OCI-LY1 (cell line): ENCODE results near the gene CLDND2.

Source experiments
- H2AFZ ChIP-seq: fragments of 200-600 bp; sonication (generic), shearing (Covaris generic); 2 replicates; pipeline ENCODE4 v1.6.0; 2014; ENCODE audit warnings: antibody characterized with exemption, mild to moderate bottlenecking, low read length
- H3F3A ChIP-seq: fragments of 200-600 bp; sonication (generic), shearing (Covaris generic); 2 replicates; pipeline ENCODE4 v1.6.0; 2014; ENCODE audit warnings: mild to moderate bottlenecking, antibody characterized with exemption, low read length, moderate library complexity; ENCODE audit not compliant: insufficient read depth
- H3K27ac ChIP-seq: fragments of 200-600 bp; sonication (generic); 2 replicates; pipeline ENCODE4 v1.5.1; 2014; ENCODE audit warnings: low read length, mixed run types, mild to moderate bottlenecking, low read depth; ENCODE audit not compliant: poor library complexity, severe bottlenecking
- H3K27me3 ChIP-seq: fragments of 200-600 bp; sonication (generic); 2 replicates; pipeline ENCODE4 v1.6.0; 2014; ENCODE audit warnings: antibody characterized with exemption, mild to moderate bottlenecking, low read length, moderate library complexity; ENCODE audit not compliant: insufficient read depth
- H3K36me3 ChIP-seq: fragments of 200-600 bp; sonication (generic); 2 replicates; pipeline ENCODE4 v1.6.1; 2014; ENCODE audit warnings: mild to moderate bottlenecking, antibody characterized with exemption, low read length, moderate library complexity, mixed read lengths; ENCODE audit not compliant: insufficient read depth
- H3K4me1 ChIP-seq: fragments of 200-600 bp; sonication (generic); 2 replicates; pipeline ENCODE4 v1.5.1; 2014; ENCODE audit warnings: mild to moderate bottlenecking, low read length, moderate library complexity; ENCODE audit not compliant: insufficient read depth, severe bottlenecking
- H3K4me2 ChIP-seq: fragments of 200-600 bp; sonication (generic), shearing (Covaris generic); 2 replicates; pipeline ENCODE4 v1.6.1; 2014; ENCODE audit warnings: low read length
- H3K4me3 ChIP-seq: fragments of 200-600 bp; sonication (generic); 2 replicates; pipeline ENCODE4 v1.5.1; 2014; ENCODE audit warnings: low read length, low read depth, mild to moderate bottlenecking, mixed read lengths; ENCODE audit not compliant: poor library complexity, severe bottlenecking
- H3K79me2 ChIP-seq: fragments of 200-600 bp; shearing (Covaris generic); 2 replicates; pipeline ENCODE4 v1.6.1; 2016; ENCODE audit warnings: mixed run types, low read length, mixed read lengths; ENCODE audit not compliant: insufficient read depth
- H3K9ac ChIP-seq: fragments of 200-600 bp; sonication (generic), shearing (Covaris generic); 2 replicates; pipeline ENCODE4 v1.6.1; 2014; ENCODE audit warnings: mild to moderate bottlenecking, low read length, mixed read lengths
- H3K9me2 ChIP-seq: fragments of 200-600 bp; sonication (generic), shearing (Covaris generic); 2 replicates; pipeline ENCODE4 v1.6.1; 2014; ENCODE audit warnings: low read depth, mild to moderate bottlenecking, low read length, mixed read lengths
- H3K9me3 ChIP-seq: fragments of 200-600 bp; shearing (Covaris generic); 2 replicates; pipeline ENCODE4 v1.6.1; 2014; ENCODE audit warnings: low read length, mixed read lengths
- H4K20me1 ChIP-seq: fragments of 200-600 bp; sonication (generic), shearing (Covaris generic); 2 replicates; pipeline ENCODE4 v1.6.0; 2016; ENCODE audit warnings: mild to moderate bottlenecking, low read length; ENCODE audit not compliant: insufficient read depth
- EZH2 ChIP-seq: fragments of 200-600 bp; sonication (generic), shearing (Covaris generic); IDR thresholded peaks from 2 replicates; pipeline ENCODE4 v1.8.0; 2017; ENCODE audit warnings: borderline replicate concordance, mixed run types, mild to moderate bottlenecking, antibody characterized with exemption, low read length, moderate library complexity, mixed read lengths
- TF ChIP-seq, protein P1 (sequence below): fragments of 200-600 bp; sonication (generic), shearing (Covaris generic); IDR thresholded peaks from 2 replicates; pipeline ENCODE4 v1.5.1; 2017; ENCODE audit warnings: mild to moderate bottlenecking, antibody characterized with exemption, low read length, moderate library complexity, mixed read lengths

Gene CLDND2

DNA sequence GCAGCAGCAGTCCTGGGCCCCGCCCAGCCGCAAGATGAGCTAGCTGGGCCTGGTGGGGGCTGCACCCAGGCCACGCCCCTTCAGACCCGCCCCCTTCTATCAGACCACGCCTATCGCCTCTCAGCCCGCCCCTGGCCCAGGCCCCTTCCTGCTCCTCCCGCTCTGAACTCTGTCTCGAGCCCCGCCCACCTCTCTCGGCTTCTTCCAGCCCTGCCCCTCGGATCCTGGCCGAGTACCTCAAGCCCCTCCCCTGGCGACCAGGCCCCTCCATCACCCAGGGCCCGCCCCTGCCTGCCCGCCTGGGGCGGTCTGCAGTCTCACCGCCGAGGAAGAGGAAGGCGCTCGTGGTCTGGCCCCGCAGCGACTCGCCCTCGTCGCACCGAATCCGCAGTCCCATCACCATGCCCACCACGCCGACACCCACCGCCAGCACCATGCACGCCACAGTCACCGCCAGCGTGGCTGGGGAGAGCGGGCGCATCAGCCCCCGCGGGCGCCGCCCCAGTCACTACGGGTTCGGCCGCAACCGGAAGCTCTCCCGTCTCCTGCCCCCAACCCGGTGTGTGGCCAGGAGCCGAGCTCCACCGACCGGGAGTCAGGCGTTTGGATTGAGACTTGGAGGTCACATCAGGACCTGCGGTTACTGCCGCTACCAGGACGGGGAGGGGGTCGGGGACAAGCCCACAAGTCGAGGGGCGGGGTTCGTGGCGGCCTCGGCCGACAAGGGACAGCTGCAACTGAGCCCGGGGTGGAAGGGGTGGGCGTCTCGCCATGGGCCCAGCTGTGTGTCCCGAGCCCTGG is 1.0 kb downstream of the CLDND2 start:
- Histone ChIP-seq H4K20me1 (no peaks in the 10 kb centered on the region), H3K27ac (peak overlapping the region; percentile 67), H3F3A (no peaks in the 10 kb centered on the region), H3K79me2 (no peaks in the 10 kb centered on the region), H3K4me2 (peak overlapping the region; percentile 80), H2AFZ (no peak overlapping the region), H3K4me1 (peaks cover 35% of the 10 kb centered on the region), H3K36me3 (no peaks in the 10 kb centered on the region), H3K4me3 (peak overlapping the region; percentile 90), H3K27me3 (peaks cover 3% of the 10 kb centered on the region; the same call in 1 of the 2 replicates), H3K9me3 (no peaks in the 10 kb centered on the region), H3K9me2 (no peaks in the 10 kb centered on the region), H3K9ac (peak overlapping the region; percentile 77)
- TF ChIP-seq EZH2, result no peak
- TF ChIP-seq, protein P1, sequence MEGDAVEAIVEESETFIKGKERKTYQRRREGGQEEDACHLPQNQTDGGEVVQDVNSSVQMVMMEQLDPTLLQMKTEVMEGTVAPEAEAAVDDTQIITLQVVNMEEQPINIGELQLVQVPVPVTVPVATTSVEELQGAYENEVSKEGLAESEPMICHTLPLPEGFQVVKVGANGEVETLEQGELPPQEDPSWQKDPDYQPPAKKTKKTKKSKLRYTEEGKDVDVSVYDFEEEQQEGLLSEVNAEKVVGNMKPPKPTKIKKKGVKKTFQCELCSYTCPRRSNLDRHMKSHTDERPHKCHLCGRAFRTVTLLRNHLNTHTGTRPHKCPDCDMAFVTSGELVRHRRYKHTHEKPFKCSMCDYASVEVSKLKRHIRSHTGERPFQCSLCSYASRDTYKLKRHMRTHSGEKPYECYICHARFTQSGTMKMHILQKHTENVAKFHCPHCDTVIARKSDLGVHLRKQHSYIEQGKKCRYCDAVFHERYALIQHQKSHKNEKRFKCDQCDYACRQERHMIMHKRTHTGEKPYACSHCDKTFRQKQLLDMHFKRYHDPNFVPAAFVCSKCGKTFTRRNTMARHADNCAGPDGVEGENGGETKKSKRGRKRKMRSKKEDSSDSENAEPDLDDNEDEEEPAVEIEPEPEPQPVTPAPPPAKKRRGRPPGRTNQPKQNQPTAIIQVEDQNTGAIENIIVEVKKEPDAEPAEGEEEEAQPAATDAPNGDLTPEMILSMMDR, result 0 out of 2 replicates have a peak, but pooled peaks have one; percentile 7

DNA sequence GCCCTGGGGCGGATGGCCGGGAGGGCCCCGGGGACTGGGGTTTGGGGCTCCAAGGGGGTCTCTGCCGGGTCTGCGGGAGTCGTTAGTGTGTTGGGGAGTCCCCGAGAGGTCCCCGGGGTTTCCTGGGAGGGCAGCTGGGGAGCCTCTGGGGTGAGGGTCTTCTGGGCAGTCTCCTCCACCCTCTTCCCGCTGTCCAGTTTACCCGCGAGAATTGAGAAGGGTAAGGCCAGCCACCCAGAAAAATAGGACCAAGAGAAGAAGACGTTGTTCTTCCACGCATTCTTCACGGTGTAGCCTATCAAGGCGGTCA is 1.6 kb downstream of the CLDND2 start:
- H3K4me2 ChIP-seq, result peak overlapping the region; percentile 80
- H3F3A ChIP-seq, result no peaks in the 10 kb centered on the region
- H3K9me2 ChIP-seq, result no peaks in the 10 kb centered on the region
- peaks cover 41% of the 10 kb centered on the region for H3K4me1 ChIP-seq
- H3K27ac ChIP-seq, result peak overlapping the region; percentile 67
- peak overlapping the region; percentile 77 for H3K9ac ChIP-seq
- TF ChIP-seq, protein P1, result no peak
- TF ChIP-seq EZH2, result no peak
- no peaks in the 10 kb centered on the region for H3K9me3 ChIP-seq
- peak overlapping the region; percentile 90 for H3K4me3 ChIP-seq
- no peaks in the 10 kb centered on the region for H3K79me2 ChIP-seq
- H3K36me3 ChIP-seq, result no peaks in the 10 kb centered on the region
- no peaks in the 10 kb centered on the region; the same call in 1 of the 2 replicates for H3K27me3 ChIP-seq
- no peaks in the 10 kb centered on the region for H4K20me1 ChIP-seq
- no peak overlapping the region for H2AFZ ChIP-seq

DNA sequence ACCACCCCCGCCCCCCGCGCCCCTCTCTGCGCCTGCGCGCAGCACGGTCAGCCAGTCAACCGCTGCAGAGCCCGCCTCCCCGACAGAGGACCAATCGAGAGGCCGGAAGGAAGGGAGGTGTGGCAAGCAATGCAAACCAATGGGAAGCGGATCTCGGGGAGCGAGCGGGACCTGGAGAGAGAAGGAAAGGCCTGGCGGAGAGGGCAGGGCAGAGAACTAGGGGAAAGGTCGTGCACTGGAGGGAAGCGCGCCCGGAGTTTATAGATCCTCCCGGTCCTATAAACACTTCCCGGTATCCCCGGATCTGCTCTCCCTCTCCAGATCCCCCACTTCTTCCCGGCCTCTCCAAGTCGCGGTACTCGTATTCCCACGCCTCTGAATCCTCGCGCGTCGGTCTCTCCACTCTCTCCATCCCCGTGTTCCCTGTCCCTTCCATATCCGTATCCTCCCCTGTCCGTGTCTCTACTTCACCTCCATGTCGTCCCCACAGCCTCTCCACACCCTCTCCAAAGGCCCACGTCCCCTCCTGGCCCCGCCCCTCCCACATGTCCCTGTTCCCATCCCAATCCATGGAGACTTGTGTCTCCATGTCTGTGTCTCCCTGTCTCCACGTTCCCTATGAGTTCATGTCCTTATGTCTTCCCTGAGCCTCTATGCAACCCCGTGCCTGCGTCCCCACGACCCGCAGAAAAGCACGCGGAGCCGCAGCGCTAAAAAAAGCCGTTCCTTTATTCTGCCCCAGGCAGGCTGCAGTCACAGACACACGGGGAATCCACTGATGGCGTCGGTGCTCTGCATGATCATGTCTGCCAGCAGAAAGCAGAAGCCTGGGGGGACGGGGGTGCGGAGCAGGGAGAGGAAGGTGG is 2.2 kb downstream of the CLDND2 start:
- Histone ChIP-seq H4K20me1 (no peaks in the 10 kb centered on the region), H3K9me3 (no peaks in the 10 kb centered on the region), H3K4me2 (peak overlapping the region; percentile 80), H3K79me2 (no peaks in the 10 kb centered on the region), H3F3A (no peaks in the 10 kb centered on the region), H3K4me1 (peaks cover 45% of the 10 kb centered on the region), H2AFZ (no peak overlapping the region), H3K4me3 (peak overlapping the region; percentile 90), H3K27me3 (no peaks in the 10 kb centered on the region; the same call in 1 of the 2 replicates), H3K9me2 (no peaks in the 10 kb centered on the region), H3K27ac (peak overlapping the region; percentile 67), H3K36me3 (no peaks in the 10 kb centered on the region), H3K9ac (peak overlapping the region; percentile 99)
- TF ChIP-seq, protein P1, result no peak
- TF ChIP-seq EZH2, result no peak
